GM19351 (cell line): ENCODE results near the gene TEX12.

Experiments used
- ATAC-seq: cut with Tn5 transposase; IDR thresholded peaks from one replicate; pipeline ENCODE4 v1.9.1; 2021; ENCODE audit warnings: mild to moderate bottlenecking, moderate library complexity; ENCODE audit not compliant: unreplicated experiment

The TEX12 gene

GRCh38 chr11:112210890-112211289, 43.7 kb downstream of the TEX12 start:
- no peak for ATAC-seq

- ATAC-seq, result no peak
Measured at GRCh38 chr11:112211536-112211935, 44.4 kb downstream of the TEX12 start.

GRCh38 chr11:112212290-112212689, 45.1 kb downstream of the TEX12 start:
- ATAC-seq, result no peak

GRCh38 chr11:112212710-112213109, 45.5 kb downstream of the TEX12 start:
- no peak for ATAC-seq

GRCh38 chr11:112213753-112214152, 46.6 kb downstream of the TEX12 start:
- ATAC-seq, result no peak

- ATAC-seq, result no peak
Measured at GRCh38 chr11:112215621-112216020, 48.4 kb downstream of the TEX12 start.

GRCh38 chr11:112216561-112217105, 49.5 kb downstream of the TEX12 start:
- ATAC-seq, result no peak

- peak; percentile 97 for ATAC-seq
Measured at GRCh38 chr11:112219476-112220232, 52.5 kb downstream of the TEX12 start.

GRCh38 chr11:112221274-112221835, 54.2 kb downstream of the TEX12 start:
- ATAC-seq, result no peak
